HG03159 (cell line): ENCODE data around the gene SLC41A3.
"Not testable (repeated sequence)": the region's sequence is repeated elsewhere in the genome, so short reads cannot be mapped to it uniquely, and the experiment has no call there.

Experiments used
- ATAC-seq: cut with Tn5 transposase; IDR thresholded peaks from one replicate; pipeline ENCODE4 v1.9.1; 2021; ENCODE audit warnings: mild to moderate bottlenecking, moderate library complexity; ENCODE audit not compliant: unreplicated experiment

SLC41A3 gene

DNA sequence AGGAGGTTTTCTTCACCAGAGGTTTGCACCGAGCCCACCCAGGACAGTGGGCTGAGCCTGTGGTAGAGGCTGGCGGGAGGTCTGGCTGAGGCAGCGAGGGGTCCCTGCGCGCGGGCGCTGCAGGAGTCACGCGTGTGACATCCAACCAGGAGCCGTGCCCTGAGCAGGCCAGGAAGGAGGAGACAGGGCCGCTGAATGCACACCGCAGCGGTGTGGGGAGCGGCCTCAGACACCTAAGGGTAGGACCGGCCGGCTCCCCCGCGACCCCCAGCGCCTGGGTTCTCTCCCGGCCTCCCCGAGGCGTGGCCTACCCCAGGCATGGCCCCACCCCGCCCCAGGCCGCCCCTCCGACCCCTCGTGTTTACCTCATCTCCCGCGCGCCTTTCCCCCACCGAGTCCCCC, 412 bp downstream of the SLC41A3 start:
- ATAC-seq = peak; percentile 49

DNA sequence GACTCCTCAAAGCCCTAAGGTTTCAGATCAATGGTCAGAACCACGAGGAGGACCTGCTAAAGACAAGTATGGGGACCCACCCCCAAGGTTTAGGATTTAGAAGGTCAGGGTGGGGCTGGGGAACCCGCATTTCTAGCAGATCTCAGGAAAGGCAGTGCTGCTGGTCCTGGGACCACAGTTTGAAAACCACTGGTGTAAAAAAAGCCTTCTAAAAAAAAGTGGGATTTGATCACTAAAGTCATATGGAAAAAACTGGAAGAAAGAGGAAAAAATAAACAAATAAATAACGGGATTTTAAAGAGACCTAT, 832 bp downstream of the SLC41A3 start:
- ATAC-seq = no peak

DNA sequence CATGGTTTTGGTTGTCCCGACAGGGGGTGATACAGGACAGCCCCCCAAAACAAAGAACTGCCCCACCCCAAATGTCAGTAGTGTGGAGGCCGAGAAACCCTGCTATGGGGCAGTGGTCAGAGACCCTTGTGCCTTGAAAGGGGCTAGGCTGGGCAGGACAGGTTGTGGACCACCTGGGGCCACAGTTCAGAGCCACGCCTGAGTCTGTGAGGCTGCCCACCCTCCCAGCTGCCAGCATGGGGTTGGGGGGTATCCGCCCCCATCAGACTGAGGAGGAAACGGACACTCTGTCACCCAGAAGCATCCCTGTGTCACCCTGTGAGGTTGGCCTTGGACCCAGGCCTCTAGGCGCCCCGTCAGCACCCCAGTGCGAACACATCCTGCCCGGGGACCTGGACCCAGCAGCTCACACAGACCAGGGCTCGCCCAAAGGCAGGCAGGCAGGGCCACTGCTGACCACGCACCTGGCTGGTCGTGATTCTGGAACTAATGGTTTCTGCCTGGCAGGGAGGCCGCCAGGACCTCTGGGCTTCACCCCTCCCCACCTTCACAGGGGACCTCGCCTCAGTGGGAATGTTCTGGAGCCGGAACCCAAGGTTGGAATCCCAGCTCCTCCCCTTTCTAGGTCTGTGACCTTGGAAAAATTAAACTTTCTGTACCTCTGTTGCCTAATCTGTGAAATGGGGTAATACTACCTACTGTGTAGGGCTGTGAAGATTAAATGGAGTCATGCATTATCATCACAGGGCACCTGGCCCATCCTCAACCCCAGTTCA, 1.4 kb downstream of the SLC41A3 start:
- ATAC-seq = no peak

- ATAC-seq = no peak
These were observed 2.1 kb downstream of the SLC41A3 start for GRCh38 chr3:126081618-126082361.

DNA sequence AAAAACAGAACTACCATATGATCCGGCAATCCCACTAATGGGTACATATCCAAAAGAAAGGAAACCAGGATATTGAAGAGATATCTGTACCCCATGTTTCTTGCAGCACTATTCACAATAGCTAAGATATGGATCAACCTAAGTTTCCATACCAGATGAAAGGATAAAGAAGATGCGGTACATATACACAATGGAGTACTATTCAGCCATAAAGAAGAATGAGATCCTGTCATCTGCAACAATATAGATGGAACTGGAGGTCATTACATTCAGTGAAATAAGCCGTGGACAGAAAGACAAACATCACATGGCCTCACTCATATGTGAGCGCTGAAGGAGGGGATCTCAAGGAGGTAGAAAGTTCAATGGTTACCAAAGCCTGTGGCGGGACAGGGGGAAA, 3.0 kb downstream of the SLC41A3 start:
- ATAC-seq = no peak

DNA sequence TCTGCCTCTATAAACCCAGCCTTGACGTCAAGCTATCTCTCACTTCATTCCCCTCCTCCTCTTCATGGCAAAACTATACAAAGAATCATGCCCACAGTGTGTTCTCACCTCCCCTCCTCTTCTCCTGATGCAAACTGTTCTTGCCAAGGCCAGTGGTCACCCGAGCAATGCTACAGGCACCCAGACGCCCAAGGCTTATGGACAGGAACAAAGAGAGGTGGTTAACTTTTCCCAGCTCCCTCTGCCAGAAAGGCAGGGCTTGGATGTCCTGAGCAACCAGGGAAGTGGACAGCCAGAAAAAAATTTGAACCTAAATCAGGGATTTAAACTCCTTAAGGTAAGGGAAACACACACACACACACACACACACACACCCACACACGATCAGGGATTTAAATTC, 5.1 kb downstream of the SLC41A3 start:
- no peak for ATAC-seq

DNA sequence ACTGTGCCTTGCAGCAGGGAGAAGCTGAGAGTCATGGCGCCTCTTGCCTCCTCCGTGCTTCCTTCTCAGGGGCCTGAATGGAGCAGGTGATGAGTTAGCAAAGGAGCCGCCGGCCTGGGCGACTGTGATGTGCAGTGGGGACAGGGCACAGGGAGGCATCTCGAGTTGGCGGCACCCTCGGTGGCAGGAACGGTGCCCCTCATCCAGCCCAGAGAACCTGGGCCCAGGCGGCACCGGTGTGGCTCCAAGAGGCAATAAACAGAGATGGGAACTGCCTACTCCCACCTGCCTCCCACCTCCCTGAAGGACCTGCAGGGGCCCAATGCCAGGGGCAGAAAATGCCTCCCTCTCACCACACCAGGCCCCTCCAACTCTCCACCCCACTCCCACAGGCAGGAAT, 6.2 kb downstream of the SLC41A3 start:
- ATAC-seq = no peak

GRCh38 chr3:126076140-126076539, 7.8 kb downstream of the SLC41A3 start:
- no peak for ATAC-seq

- no peak for ATAC-seq
These were observed 13.8 kb downstream of the SLC41A3 start for GRCh38 chr3:126070146-126070545.

DNA sequence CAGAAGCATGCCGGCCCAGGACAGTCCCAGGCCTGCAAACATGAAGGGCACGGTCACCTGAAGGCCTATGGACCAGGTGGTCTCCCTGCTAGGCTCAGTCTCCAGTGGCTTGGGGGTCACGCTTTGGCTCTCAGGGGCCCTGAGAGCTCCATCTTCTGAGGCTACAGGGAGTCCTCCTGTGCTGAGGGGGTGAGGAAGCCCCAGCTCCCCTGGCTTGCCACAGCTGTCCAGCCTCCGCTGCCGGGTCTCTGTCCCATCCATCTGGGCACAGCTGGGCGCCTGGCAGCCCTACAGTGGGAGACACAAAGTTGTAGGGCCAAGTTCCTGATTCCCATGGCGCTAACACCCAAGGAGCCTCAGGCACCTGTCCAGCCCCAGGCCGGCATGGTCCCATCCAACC, 16.0 kb downstream of the SLC41A3 start:
- no peak for ATAC-seq

GRCh38 chr3:126066676-126067075, 17.2 kb downstream of the SLC41A3 start:
- ATAC-seq = not testable (repeated sequence)

GRCh38 chr3:126065876-126066275, 18.0 kb downstream of the SLC41A3 start:
- no peak for ATAC-seq

- ATAC-seq = no peak
These were observed 19.2 kb downstream of the SLC41A3 start for GRCh38 chr3:126064627-126065258.

- no peak for ATAC-seq
These were observed 20.5 kb downstream of the SLC41A3 start for GRCh38 chr3:126063358-126063965.

GRCh38 chr3:126061301-126062032, 22.5 kb downstream of the SLC41A3 start:
- ATAC-seq = no peak

DNA sequence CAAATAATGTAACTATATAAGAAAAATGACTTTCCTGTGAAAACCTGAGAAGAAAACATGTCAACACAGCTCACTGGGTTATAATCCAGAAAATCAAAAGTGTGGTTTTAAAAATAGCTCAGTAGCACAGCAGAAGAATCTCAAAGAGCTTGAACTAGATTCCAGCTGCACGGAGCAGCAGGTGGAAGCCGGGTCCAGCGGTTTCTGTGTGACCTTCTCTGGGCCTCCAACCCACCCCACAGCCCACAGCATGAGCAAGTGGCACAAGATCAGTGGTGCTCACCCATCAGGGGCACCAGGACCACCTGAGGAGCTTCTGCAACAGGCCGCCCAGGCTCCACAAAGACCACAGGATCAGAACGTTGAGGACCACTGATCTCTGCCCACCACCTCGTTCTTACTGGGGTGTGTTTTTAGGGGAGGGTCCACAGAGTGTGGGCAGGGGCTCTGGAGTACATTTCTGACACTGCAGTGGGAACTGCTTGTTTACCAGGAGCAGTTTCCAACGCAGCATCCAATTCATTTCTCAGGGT, 23.2 kb downstream of the SLC41A3 start:
- no peak for ATAC-seq

- no peak for ATAC-seq
These were observed 25.3 kb downstream of the SLC41A3 start for GRCh38 chr3:126058666-126059065.

DNA sequence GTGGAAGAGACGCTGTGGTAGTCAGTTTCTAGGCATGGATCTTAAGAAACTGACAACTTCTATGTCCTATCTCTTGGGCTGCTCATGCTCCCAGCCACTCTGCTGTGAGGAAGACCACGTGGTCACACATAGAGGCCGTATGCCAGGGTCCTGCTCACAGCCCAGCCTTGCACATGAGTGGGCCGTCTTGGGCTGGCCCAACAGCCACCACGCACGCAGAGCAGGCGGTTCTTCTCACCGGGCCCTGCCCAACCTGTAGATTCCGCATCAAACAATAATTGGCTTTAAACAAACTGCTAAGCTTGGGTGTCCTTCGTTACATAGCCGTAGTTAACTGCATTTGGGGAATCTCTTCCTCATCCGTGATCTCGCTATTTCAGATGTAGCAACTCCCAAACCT, 26.0 kb downstream of the SLC41A3 start:
- no peak for ATAC-seq

- ATAC-seq = no peak
These were observed 26.5 kb downstream of the SLC41A3 start for GRCh38 chr3:126057501-126057819.

DNA sequence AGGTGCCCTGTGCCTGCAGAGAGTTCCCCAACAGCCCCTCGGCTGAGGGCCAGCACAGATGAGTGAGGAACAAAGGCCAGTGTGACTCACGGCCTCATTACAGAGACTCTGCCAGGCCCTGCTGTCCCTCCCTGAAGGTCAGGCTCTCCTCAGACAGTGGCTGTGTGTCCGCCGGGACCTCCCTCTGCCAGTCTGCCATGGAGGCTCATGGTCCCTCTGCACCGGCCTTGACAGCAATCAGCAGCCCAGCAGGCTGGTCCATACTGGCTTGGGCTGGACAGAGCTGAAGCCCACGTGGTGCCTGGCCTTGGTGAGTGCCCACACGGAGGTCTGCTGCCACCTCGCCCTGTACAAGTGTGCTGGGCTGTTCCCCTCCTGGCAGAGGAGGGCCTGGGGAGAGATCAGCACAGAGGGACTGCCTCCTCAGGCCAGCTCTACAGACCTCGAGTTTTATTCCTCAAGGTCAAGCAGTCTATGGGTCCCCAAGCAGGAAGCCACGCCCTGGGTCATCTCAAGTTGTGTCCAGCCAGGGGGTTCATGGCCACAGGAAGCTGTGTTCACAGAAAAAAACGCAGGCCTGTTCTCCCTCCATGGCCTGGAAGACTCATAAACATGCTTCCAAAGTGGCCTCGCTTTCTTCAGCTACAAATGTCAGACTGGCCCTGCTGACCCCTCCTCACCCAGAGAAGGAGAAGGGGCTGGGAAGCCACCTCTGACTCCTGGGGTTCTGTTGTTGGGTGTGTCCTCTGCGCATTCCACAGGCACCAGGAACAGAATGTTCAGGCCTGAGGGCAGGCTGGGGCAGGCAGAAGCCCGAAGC, 27.0 kb downstream of the SLC41A3 start:
- ATAC-seq = no peak
